RWPE2 (cell line): ENCODE results near the gene SNX15.
"Not testable (repeated sequence)": the region's sequence is repeated elsewhere in the genome, so short reads cannot be mapped to it uniquely, and the experiment has no call there.

Experiments
- ATAC-seq: fragments of 200-7000 bp; cut with Tn5 transposase; 3 replicates; pipeline ENCODE4 v1.9.1; 2021; ENCODE audit warnings: low read depth
- DNase-seq: peaks from one replicate; pipeline ENCODE4 v3.0.0-alpha.2; 2020; ENCODE audit warnings: low spot score
- H3K27ac ChIP-seq: fragments of 450-650 bp; 2 replicates; pipeline ENCODE4 v1.5.1; 2017; ENCODE audit warnings: mild to moderate bottlenecking; ENCODE audit not compliant: poor library complexity, severe bottlenecking
- H3K27me3 ChIP-seq: fragments of 250-450 bp; sonication (Bioruptor Pico); 2 replicates; pipeline ENCODE4 v1.5.1; 2021; ENCODE audit warnings: mild to moderate bottlenecking, moderate library complexity; ENCODE audit not compliant: insufficient read depth, poor library complexity, severe bottlenecking
- H3K36me3 ChIP-seq: fragments of 250-450 bp; sonication (Bioruptor Pico); 2 replicates; pipeline ENCODE4 v1.5.1; 2020; ENCODE audit warnings: low read depth, mild to moderate bottlenecking, moderate library complexity
- H3K4me1 ChIP-seq: fragments of 250-450 bp; sonication (Bioruptor Pico); 2 replicates; pipeline ENCODE4 v1.5.1; 2021; ENCODE audit warnings: mild to moderate bottlenecking, moderate library complexity; ENCODE audit not compliant: insufficient read depth, poor library complexity, severe bottlenecking
- H3K4me3 ChIP-seq: fragments of 250-450 bp; sonication (Bioruptor Pico); 2 replicates; pipeline ENCODE4 v1.5.1; 2021; ENCODE audit warnings: mild to moderate bottlenecking, moderate library complexity; ENCODE audit not compliant: severe bottlenecking
- H3K9me3 ChIP-seq: fragments of 250-450 bp; sonication (Bioruptor Pico); 2 replicates; pipeline ENCODE4 v1.5.1; 2021; ENCODE audit warnings: mild to moderate bottlenecking, moderate library complexity; ENCODE audit not compliant: severe bottlenecking
- TF ChIP-seq, protein P1 (sequence below): fragments of 450-650 bp; IDR thresholded peaks from one replicate; pipeline ENCODE4 v1.5.1; 2017; ENCODE audit warnings: mild to moderate bottlenecking, moderate library complexity; ENCODE audit not compliant: poor library complexity, severe bottlenecking

The SNX15 gene

DNA sequence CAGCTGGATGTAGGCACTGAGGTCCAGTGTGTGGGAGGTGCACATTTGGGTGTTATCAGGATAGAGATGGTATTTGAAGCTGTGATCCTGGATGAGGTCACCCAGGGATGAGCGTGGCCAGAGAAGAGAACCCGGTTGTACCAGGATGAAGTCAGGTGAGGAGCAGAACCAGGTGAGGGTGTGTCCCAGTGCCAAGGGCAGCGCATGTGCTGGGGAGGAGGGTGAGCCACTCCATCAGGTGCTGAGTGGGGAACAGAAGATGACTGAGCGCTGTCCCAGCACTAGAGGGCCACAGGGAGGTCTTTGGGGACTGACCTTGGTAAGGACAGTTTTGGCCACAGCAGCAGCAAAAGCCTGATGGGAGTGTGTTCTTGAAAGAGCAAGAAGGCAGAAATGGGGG, 10.5 kb upstream of the SNX15 start:
- no peak for ATAC-seq
- no peak for DNase-seq
- TF ChIP-seq, protein P1, sequence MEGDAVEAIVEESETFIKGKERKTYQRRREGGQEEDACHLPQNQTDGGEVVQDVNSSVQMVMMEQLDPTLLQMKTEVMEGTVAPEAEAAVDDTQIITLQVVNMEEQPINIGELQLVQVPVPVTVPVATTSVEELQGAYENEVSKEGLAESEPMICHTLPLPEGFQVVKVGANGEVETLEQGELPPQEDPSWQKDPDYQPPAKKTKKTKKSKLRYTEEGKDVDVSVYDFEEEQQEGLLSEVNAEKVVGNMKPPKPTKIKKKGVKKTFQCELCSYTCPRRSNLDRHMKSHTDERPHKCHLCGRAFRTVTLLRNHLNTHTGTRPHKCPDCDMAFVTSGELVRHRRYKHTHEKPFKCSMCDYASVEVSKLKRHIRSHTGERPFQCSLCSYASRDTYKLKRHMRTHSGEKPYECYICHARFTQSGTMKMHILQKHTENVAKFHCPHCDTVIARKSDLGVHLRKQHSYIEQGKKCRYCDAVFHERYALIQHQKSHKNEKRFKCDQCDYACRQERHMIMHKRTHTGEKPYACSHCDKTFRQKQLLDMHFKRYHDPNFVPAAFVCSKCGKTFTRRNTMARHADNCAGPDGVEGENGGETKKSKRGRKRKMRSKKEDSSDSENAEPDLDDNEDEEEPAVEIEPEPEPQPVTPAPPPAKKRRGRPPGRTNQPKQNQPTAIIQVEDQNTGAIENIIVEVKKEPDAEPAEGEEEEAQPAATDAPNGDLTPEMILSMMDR, result no peak
- Histone ChIP-seq H3K36me3 (peaks cover 17% of the 10 kb centered on the region), H3K9me3 (no peaks in the 10 kb centered on the region), H3K27ac (no peak overlapping the region), H3K4me1 (peaks cover 5% of the 10 kb centered on the region), H3K27me3 (no peaks in the 10 kb centered on the region), H3K4me3 (no peak overlapping the region)

DNA sequence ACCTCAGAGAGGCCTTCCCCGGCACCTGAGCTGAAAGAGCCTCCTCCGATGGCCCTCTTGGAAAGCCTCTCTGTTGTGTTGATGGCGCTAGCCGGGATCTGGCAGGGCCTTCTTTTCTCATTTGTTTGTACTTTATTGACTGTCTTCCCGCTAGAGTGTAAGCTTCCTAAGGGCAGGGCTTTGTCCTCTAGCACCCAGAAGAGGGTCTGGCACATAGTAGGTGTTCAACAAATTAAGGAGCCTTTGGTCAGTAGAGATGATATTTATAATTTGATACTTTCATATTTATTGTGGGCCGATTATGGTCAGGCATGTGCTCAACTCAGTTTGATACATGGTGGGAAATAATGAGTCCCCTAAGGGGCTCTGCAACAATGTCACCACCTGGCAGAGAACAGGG, 9.3 kb upstream of the SNX15 start:
- peaks cover 5% of the 10 kb centered on the region for H3K4me1 ChIP-seq
- no peaks in the 10 kb centered on the region for H3K27me3 ChIP-seq
- H3K4me3 ChIP-seq, result no peak overlapping the region
- no peaks in the 10 kb centered on the region for H3K9me3 ChIP-seq
- TF ChIP-seq, protein P1, result no peak
- peaks cover 17% of the 10 kb centered on the region for H3K36me3 ChIP-seq
- no peak for ATAC-seq
- DNase-seq, result no peak
- H3K27ac ChIP-seq, result no peak overlapping the region

DNA sequence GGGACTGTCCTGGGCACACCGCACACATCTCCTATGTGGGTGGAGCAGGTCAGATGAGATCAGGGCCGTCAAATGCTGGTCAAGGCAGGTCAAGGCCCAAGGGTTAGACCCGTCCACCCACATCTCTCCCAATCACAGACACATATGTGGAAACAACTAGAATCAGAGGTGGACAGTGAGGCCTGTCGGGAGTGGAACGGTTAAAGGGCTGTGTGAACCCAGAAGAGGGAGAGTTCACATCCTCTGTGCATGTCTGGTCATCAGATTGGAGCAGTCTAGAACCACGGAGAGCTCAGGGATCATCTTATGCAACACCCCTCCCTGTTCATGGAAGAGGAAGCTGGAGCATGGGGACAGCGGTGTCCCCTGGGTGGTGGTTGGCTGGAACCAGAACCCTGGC, 7.4 kb upstream of the SNX15 start:
- Histone ChIP-seq H3K9me3 (no peaks in the 10 kb centered on the region), H3K4me1 (peaks cover 5% of the 10 kb centered on the region), H3K27me3 (no peaks in the 10 kb centered on the region), H3K27ac (no peak overlapping the region), H3K36me3 (peaks cover 17% of the 10 kb centered on the region), H3K4me3 (no peak overlapping the region)
- DNase-seq (no peak), ATAC-seq (no peak)
- TF ChIP-seq, protein P1, result no peak

- ATAC-seq, result no peak
Measured at GRCh38 chr11:65021003-65021402, 6.2 kb upstream of the SNX15 start.

DNA sequence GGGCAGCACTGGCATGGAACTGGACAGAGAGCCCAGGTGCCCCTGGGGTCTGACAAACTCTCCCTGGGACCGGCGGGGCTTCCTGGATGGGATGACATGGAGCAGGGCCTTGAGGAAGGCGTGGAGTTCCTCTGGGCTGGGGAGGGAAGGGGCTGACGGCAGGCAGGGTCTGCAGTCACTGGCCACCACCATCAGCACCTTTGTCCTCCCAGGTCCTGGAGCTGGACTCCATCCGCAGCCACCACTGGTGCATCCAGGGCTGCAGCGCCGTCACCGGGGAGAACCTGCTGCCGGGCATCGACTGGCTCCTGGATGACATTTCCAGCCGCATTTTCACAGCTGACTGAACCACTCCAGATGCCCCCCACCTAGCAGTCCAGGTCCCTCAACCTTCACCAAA, 5.7 kb upstream of the SNX15 start:
- Histone ChIP-seq H3K27me3 (no peaks in the 10 kb centered on the region), H3K4me3 (no peak overlapping the region), H3K27ac (no peak overlapping the region), H3K4me1 (no peaks in the 10 kb centered on the region), H3K9me3 (no peaks in the 10 kb centered on the region), H3K36me3 (peaks cover 17% of the 10 kb centered on the region)
- no peak; the same call in 2 of the 3 replicates for ATAC-seq
- TF ChIP-seq, protein P1, result no peak
- DNase-seq, result no peak

More at GRCh38 chr11:65021003-65021402, 6.2 kb upstream of the SNX15 start:
- Histone ChIP-seq H3K4me1 (no peaks in the 10 kb centered on the region), H3K27me3 (no peaks in the 10 kb centered on the region), H3K36me3 (peaks cover 17% of the 10 kb centered on the region), H3K27ac (no peak overlapping the region), H3K4me3 (no peak overlapping the region), H3K9me3 (no peaks in the 10 kb centered on the region)
- no peak for DNase-seq
- TF ChIP-seq, protein P1, result no peak

- ATAC-seq, H3K27me3 ChIP-seq, H3K36me3 ChIP-seq, H3K27ac ChIP-seq, H3K9me3 ChIP-seq, DNase-seq, H3K4me3 ChIP-seq, H3K4me1 ChIP-seq: not testable (repeated sequence)
Measured at GRCh38 chr11:65023502-65023901, 3.7 kb upstream of the SNX15 start.
